Mucosa of gallbladder (tissue), 1 donor: Measurements from ENCODE around the gene CHCHD6. TPM values are rescaled to one million over a fixed set of nuclear protein-coding genes. Genes with fewer than 3 reads are reported as not detected.

Experiments
- DNase-seq: peaks from one replicate; pipeline ENCODE4 v3.0.0-alpha.2; 2020; ENCODE audit warnings: low spot score
- total RNA-seq: library from RNA; stranded (reverse); gene quantifications from one replicate; pipeline ENCODE4 v1.2.1, GENCODE V29; 2021
- donor health status: DM: no; HTN: no; CAD: no.

CHCHD6 gene
- total RNA-seq, 1 donor from 2014 or later, result 12.3 TPM

GRCh38 chr3:126978291-126978690 is 274.3 kb downstream of the CHCHD6 start:
- DNase-seq, result no peak

GRCh38 chr3:126979046-126979628 is 275.1 kb downstream of the CHCHD6 start:
- no peak for DNase-seq

GRCh38 chr3:126980266-126980811 is 276.3 kb downstream of the CHCHD6 start:
- no peak for DNase-seq

GRCh38 chr3:126982126-126982470 is 278.1 kb downstream of the CHCHD6 start:
- no peak for DNase-seq

- DNase-seq, result peak; percentile 79
These were observed 278.6 kb downstream of the CHCHD6 start, which contains the start of gene PLXNA1 for GRCh38 chr3:126982471-126983175. Gene PLXNA1 (plus strand): TSS chr3:126983115. CDS start chr3:126988594, 5,479 bp downstream.

GRCh38 chr3:126983276-126983652 is 279.2 kb downstream of the CHCHD6 start:
- no peak for DNase-seq

GRCh38 chr3:126983653-126984390 is 279.8 kb downstream of the CHCHD6 start:
- DNase-seq, result no peak

GRCh38 chr3:126984391-126985131 is 280.5 kb downstream of the CHCHD6 start:
- no peak for DNase-seq

- DNase-seq, result no peak
These were observed 281.3 kb downstream of the CHCHD6 start for GRCh38 chr3:126985132-126985985.

GRCh38 chr3:126986001-126986400 is 282.0 kb downstream of the CHCHD6 start:
- DNase-seq, result no peak

- DNase-seq, result no peak
These were observed 283.1 kb downstream of the CHCHD6 start for GRCh38 chr3:126987129-126987528.

GRCh38 chr3:126987596-126987995 is 283.6 kb downstream of the CHCHD6 start:
- DNase-seq, result no peak

GRCh38 chr3:126988451-126989021 is 284.5 kb downstream of the CHCHD6 start:
- DNase-seq, result no peak

- DNase-seq, result no peak
These were observed 285.4 kb downstream of the CHCHD6 start for GRCh38 chr3:126989316-126990023.

GRCh38 chr3:126990024-126990700 is 286.1 kb downstream of the CHCHD6 start:
- no peak for DNase-seq

- DNase-seq, result no peak
These were observed 286.9 kb downstream of the CHCHD6 start for GRCh38 chr3:126990890-126991289.

- DNase-seq, result no peak
These were observed 287.5 kb downstream of the CHCHD6 start for GRCh38 chr3:126991366-126992200.

GRCh38 chr3:126992216-126992615 is 288.2 kb downstream of the CHCHD6 start:
- no peak for DNase-seq
